Immature natural killer cell (primary cell): ENCODE results near the gene SMIM10L2A. TPM values are rescaled to one million over a fixed set of nuclear protein-coding genes. Genes with fewer than 3 reads are reported as not detected.
"Not testable (repeated sequence)": the region's sequence is repeated elsewhere in the genome, so short reads cannot be mapped to it uniquely, and the experiment has no call there.

Source experiments
- DNase-seq, 3 donors: peaks; one replicate each; pipeline ENCODE4 v3.0.0; 2022; ENCODE audit warnings: mixed read lengths in 1 of 3
- H3K27ac Mint-ChIP-seq, 6 donors: one replicate each; pipeline ENCODE4 v1.8.0; 2020; ENCODE audit warnings: mixed read lengths in 6 of 6, mild to moderate bottlenecking in 5 of 6, inconsistent platforms in 4 of 6, moderate library complexity in 3 of 6
- H3K27me3 Mint-ChIP-seq, 3 donors: one replicate each; pipeline ENCODE4 v1.8.0; 2020 to 2021; ENCODE audit warnings: low read depth in 3 of 3, mild to moderate bottlenecking in 3 of 3, mixed read lengths in 3 of 3, moderate library complexity in 3 of 3, inconsistent platforms in 1 of 3
- H3K36me3 Mint-ChIP-seq, 3 donors: one replicate each; pipeline ENCODE4 v1.8.0; 2020; ENCODE audit warnings: mixed read lengths in 3 of 3, inconsistent platforms in 2 of 3, mild to moderate bottlenecking in 2 of 3
- H3K4me1 Mint-ChIP-seq, 2 donors: one replicate each; pipeline ENCODE4 v1.8.0; 2020; ENCODE audit warnings: inconsistent platforms in 2 of 2, mild to moderate bottlenecking in 2 of 2, mixed read lengths in 2 of 2, moderate library complexity in 1 of 2
- H3K4me3 Mint-ChIP-seq, 5 donors: one replicate each; pipeline ENCODE4 v1.8.0; 2020; ENCODE audit warnings: mild to moderate bottlenecking in 5 of 5, mixed read lengths in 5 of 5, inconsistent platforms in 3 of 5, moderate library complexity in 3 of 5
- H3K9me3 Mint-ChIP-seq, 6 donors: one replicate each; pipeline ENCODE4 v1.8.0; 2020; ENCODE audit warnings: mild to moderate bottlenecking in 6 of 6, mixed read lengths in 6 of 6, inconsistent platforms in 4 of 6, moderate library complexity in 3 of 6
- polyA plus RNA-seq, 3 donors: library from polyadenylated mRNA; unstranded; fragments of 300-500 nt; fragmentation: Illumina TruSeq; gene quantifications; one replicate each; pipeline ENCODE4 v1.2.3, GENCODE V29; 2021

The SMIM10L2A gene
- polyA plus RNA-seq, 3 donors from 2014 or later = 0.17 to 0.34 TPM; not detected in 1

DNA sequence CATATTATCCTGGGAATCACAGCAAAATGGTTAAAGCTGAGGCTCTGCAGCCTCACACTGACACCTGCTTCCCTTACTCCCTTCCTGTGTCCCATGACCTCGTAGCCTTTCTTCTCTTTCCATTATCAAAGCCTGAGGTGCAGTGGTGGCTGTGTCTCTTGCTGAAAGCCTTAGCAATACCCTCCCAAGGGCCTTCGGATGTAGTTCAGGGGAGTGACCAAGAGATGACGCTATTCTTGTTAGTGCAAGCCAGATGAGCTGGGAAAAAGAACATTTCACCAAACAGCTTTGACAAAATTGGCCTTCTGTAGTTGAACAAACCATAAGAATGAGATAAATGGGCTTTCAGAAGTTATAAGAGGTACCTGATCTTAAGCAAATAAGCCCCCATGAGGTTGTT, 31.6 kb downstream of the SMIM10L2A start:
- no peak for DNase-seq
- no peak overlapping the region for H3K4me3 Mint-ChIP-seq
- H3K9me3 Mint-ChIP-seq = no peaks in the 10 kb centered on the region

DNA sequence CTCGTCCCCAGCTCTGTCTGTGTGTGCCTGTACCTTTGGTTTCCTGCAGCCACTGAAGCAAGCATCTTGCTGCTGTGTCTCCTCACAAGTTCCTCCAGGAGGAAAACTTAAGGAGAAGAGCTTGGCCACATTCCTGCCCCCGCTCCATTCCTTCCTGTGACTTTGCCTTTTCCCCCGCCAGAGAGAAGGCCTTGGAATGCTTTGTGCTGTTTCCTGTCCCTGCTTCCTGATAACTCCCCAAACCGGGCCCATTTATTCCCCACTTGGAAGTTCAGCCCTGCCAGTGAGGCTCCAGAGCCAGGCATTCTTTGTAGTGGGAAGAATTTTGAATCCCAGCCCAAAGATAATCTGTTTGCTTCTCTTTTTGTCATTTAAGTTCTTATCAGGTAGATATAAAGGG, 33.1 kb downstream of the SMIM10L2A start:
- Mint-ChIP-seq H3K9me3 (no peaks in the 10 kb centered on the region), H3K4me1 (no peaks in the 10 kb centered on the region), H3K27ac (no peak overlapping the region), H3K4me3 (no peak overlapping the region), H3K27me3 (peaks cover 0 to 8% (median 0%) of the 10 kb centered on the region in 3 donors), H3K36me3 (no peaks in the 10 kb centered on the region)
- DNase-seq = no peak

More for the DNA sequence above, 31.6 kb downstream of the SMIM10L2A start:
- Mint-ChIP-seq H3K27ac (no peak overlapping the region), H3K4me1 (no peaks in the 10 kb centered on the region), H3K27me3 (peaks cover 0 to 9% (median 0%) of the 10 kb centered on the region in 3 donors), H3K36me3 (no peaks in the 10 kb centered on the region)

DNA sequence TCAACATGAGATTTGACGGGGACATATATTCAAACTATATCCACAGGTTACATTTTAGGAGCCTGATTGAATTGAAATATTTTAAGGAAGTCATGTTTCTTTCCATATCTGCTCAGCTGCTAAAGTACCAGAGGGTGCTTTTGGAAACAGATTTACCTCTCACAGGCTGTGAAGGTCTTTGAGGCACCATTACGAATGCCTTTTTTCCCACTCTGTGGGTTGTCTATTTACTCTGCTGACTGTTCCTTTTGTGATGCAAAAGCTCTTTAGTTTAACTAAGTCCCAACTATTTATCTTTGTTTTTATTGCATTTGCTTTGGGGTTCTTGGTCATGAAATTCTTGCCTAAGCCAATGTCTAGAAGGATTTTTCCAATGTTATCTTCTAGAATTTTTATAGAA, 40.0 kb downstream of the SMIM10L2A start:
- not testable (repeated sequence) for H3K27me3 Mint-ChIP-seq, H3K27ac Mint-ChIP-seq, H3K36me3 Mint-ChIP-seq, DNase-seq, H3K4me1 Mint-ChIP-seq, H3K4me3 Mint-ChIP-seq, H3K9me3 Mint-ChIP-seq

DNA sequence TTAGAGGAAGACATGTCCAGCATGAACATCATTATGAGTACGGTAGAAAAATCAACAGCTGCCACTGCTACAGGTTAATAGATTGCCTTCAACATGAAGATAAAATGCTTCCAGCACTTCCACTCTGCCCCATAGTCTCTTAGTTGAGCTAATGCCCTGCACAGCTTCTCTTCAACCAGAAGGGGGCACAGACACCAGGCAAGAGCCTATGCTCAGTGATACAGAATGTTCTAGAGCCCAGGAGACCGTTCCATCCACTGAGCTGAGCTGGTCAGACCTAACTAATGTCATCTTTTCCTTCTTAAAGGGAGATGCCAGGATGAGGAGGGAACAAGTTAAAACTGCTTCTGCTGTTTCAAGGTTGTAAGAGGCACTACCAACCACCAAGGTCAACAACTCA, 42.2 kb downstream of the SMIM10L2A start:
- H3K9me3 Mint-ChIP-seq = no peaks in the 10 kb centered on the region
- no peak overlapping the region for H3K4me3 Mint-ChIP-seq
- H3K36me3 Mint-ChIP-seq = no peaks in the 10 kb centered on the region
- no peaks in the 10 kb centered on the region for H3K4me1 Mint-ChIP-seq
- H3K27me3 Mint-ChIP-seq = peaks cover 2 to 13% (median 6%) of the 10 kb centered on the region in 3 donors
- peak in 1 of 3 donors; percentile 16 for DNase-seq
- no peak overlapping the region for H3K27ac Mint-ChIP-seq

DNA sequence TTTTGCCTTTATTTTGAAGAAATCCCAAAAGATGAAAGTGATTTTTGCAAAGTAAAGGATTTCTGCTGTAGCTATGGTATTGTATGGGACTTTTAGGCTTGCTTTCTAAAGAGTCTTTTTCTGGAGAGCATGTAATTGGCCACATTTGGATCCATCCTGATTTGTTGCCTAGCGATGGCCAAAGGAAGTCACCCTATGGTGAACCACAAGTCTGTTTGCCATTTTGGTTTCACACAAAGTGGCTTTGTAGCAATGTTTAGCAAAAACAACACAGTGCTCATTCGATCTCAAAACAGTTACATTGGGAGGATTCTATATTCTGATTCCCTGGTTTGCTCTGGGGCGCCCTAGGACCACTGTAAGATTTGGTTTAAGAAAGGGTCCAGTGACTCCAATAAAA, 54.6 kb downstream of the SMIM10L2A start:
- Mint-ChIP-seq H3K36me3 (no peaks in the 10 kb centered on the region), H3K4me1 (no peaks in the 10 kb centered on the region), H3K4me3 (no peak overlapping the region), H3K9me3 (no peaks in the 10 kb centered on the region), H3K27me3 (peaks cover 0 to 3% (median 2%) of the 10 kb centered on the region in 3 donors), H3K27ac (no peak overlapping the region)
- no peak for DNase-seq

DNA sequence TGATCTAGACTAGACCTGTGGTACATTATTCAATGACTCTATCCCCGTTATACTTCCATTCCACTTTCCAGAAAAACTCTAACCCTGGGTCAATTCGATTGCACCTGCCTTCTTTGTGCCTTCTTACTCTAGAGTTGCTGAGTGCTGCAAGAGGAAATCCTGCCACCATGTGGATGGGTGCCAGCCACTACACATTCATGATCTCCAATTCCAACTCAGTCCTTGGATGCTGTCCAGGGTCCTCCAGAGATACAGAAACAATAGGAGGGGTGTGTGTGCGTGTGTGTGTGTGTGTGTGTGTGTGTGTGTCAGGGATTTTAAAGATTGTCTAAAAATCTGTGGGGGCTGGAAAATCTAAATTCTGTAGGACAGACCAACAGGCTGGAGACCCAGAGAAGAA, 55.8 kb downstream of the SMIM10L2A start:
- H3K9me3 Mint-ChIP-seq = no peaks in the 10 kb centered on the region
- no peak overlapping the region for H3K4me3 Mint-ChIP-seq
- H3K36me3 Mint-ChIP-seq = no peaks in the 10 kb centered on the region
- peak in 2 of 3 donors; percentile 15 to 18 for DNase-seq
- H3K4me1 Mint-ChIP-seq = no peaks in the 10 kb centered on the region
- peaks cover 0 to 3% (median 2%) of the 10 kb centered on the region in 3 donors for H3K27me3 Mint-ChIP-seq
- H3K27ac Mint-ChIP-seq = no peak overlapping the region

Other genes with a start within 250 kb of the SMIM10L2A start
- gene ETDA, start 169.9 kb upstream of the SMIM10L2A start, polyA plus RNA-seq = not detected
- not detected for gene ETDC, start 112.5 kb upstream of the SMIM10L2A start, polyA plus RNA-seq
- 1 to 10 TPM; 5.5 to 8.4 (median 7.8) TPM for gene ZNF75D, start 77.8 kb upstream of the SMIM10L2A start, polyA plus RNA-seq
- 1 to 10 TPM in 2 of 3 donors, not detected in 1; 1.1 to 1.6 TPM for gene ZNF449, start 77.1 kb upstream of the SMIM10L2A start, polyA plus RNA-seq
- gene INTS6L, start 98.7 kb downstream of the SMIM10L2A start, polyA plus RNA-seq = 1 to 10 TPM; 3.2 to 5.7 (median 3.8) TPM